ENCODE measurements around the gene OLR1.

OLR1 gene

DNA sequence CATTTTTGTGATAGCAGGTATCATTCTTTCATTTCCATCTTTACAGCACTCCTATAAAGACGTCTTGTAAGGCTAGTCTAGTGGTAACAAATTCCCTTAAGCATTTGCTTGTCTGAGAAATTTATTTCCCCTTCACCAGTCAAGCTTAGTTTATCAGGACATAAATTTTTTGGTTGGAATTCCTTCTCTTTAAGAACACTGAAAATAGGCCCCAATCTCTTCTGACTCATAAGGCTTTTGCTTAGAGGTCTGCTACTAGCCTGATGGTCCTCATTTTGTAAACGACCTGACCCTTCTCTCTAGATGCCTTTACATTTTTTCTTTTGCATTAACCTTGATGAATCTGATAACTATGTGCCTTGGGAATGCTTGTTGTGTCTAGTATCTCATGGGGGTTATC is 20.3 kb downstream of the OLR1 start:
- Histone ChIP-seq H3K9ac (no peak overlapping the region), H3K27me3 (peaks cover 0 to 12% (median 8%) of the 10 kb centered on the region in 11 experiments; a peak in 12 of 22 replicates), H3K9me3 (replicated peaks in 1 of 11) (no peaks in the 10 kb centered on the region), H3K4me2 (no peak overlapping the region), H3K27ac (no peak overlapping the region), H3K36me3 (no peaks in the 10 kb centered on the region), H3K4me3 (no peak overlapping the region), H3K4me1 (peaks cover 0 to 11% (median 6%) of the 10 kb centered on the region in 10 experiments; a peak in 15 of 20 replicates), H4K20me1 (no peaks in the 10 kb centered on the region)
- no peak for TF ChIP-seq Cebpa-rat (IDR thresholded peaks at IDR 0.05)

GRCh38 chr12:10147714-10148403 is 24.1 kb downstream of the OLR1 start:
- Histone ChIP-seq H3K4me2 (no peak overlapping the region), H3K9ac (no peak overlapping the region), H3K9me3 (replicated peaks in 1 of 11) (no peaks in the 10 kb centered on the region), H3K36me3 (no peaks in the 10 kb centered on the region), H3K27me3 (no peaks in the 10 kb centered on the region), H4K20me1 (no peaks in the 10 kb centered on the region), H3K4me1 (peaks cover 0 to 12% (median 0%) of the 10 kb centered on the region in 10 experiments; a peak in 7 of 20 replicates), H3K27ac (no peak overlapping the region), H3K4me3 (no peak overlapping the region)
- no peak for TF ChIP-seq Cebpa-rat (IDR thresholded peaks at IDR 0.05)

DNA sequence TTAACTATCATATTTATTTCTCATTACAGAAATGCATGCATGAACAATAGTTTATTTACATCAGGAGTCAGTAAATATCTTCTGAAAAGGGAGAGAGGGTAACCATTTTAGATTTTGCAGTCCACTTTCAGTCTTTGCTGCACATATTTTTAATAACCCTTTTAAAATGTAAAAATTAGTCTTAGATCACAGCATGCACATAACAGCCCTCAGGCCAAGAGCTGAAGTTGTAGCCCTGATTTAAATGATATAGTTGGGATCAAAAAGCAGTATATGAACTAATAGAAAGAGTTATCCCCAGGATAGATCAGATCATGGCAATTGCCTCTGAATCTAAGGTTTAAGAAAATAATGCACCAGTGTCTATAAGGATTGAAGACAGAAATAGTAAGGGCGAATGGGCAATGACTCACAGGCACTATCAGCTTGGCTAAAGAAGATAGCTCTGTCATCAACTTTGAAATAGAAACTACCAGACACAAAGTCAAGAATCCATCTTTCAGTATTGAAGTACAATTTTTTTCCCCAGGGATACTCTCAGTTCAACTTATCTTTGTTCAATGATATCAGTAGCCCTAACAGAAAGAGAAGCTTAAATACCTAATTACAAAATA is 28.8 kb downstream of the OLR1 start:
- Histone ChIP-seq H3K27ac (no peak overlapping the region), H3K9ac (no peak overlapping the region), H3K36me3 (no peaks in the 10 kb centered on the region), H3K27me3 (no peaks in the 10 kb centered on the region), H3K9me3 (replicated peaks in 1 of 11) (no peaks in the 10 kb centered on the region), H3K4me2 (peak overlapping the region in 3 of 11 experiments; percentile 44 to 58 (median 50); a peak in 6 of 22 replicates), H3K4me3 (no peak overlapping the region), H3K4me1 (peaks cover 0 to 33% (median 3%) of the 10 kb centered on the region in 10 experiments; a peak in 8 of 20 replicates), H4K20me1 (no peaks in the 10 kb centered on the region)
- no peak for TF ChIP-seq Cebpa-rat (IDR thresholded peaks at IDR 0.05)

DNA sequence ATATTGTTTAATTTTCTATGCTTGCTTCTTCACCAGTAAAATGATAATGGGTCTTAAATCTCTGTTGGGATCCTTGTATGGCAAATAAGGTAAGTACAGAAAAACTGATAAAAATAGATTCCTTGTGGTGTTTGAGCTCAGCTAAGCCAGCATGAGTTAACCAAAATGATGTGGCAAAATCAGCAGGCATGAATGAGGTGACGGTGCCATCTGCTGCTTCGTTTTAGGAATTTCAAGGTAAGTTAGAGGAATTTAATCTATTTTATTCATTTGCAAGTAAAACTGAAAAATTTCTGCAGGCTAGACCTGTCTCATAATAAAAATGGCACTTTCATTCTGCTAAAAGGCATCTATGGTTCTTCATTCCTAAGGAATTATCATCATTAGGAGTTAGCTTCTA is 31.9 kb downstream of the OLR1 start:
- Histone ChIP-seq H4K20me1 (no peaks in the 10 kb centered on the region), H3K27ac (peak overlapping the region in 2 of 11 experiments; percentile 19 to 28; a peak in 1 of 22 replicates), H3K36me3 (no peaks in the 10 kb centered on the region), H3K9me3 (replicated peaks in 1 of 11) (no peaks in the 10 kb centered on the region), H3K27me3 (no peaks in the 10 kb centered on the region), H3K9ac (no peak overlapping the region), H3K4me3 (no peak overlapping the region), H3K4me1 (peaks cover 0 to 44% (median 3%) of the 10 kb centered on the region in 10 experiments; a peak in 8 of 20 replicates), H3K4me2 (peak overlapping the region in 4 of 11 experiments; percentile 3 to 49 (median 39); a peak in 4 of 22 replicates)
- no peak for TF ChIP-seq Cebpa-rat (IDR thresholded peaks at IDR 0.05)

DNA sequence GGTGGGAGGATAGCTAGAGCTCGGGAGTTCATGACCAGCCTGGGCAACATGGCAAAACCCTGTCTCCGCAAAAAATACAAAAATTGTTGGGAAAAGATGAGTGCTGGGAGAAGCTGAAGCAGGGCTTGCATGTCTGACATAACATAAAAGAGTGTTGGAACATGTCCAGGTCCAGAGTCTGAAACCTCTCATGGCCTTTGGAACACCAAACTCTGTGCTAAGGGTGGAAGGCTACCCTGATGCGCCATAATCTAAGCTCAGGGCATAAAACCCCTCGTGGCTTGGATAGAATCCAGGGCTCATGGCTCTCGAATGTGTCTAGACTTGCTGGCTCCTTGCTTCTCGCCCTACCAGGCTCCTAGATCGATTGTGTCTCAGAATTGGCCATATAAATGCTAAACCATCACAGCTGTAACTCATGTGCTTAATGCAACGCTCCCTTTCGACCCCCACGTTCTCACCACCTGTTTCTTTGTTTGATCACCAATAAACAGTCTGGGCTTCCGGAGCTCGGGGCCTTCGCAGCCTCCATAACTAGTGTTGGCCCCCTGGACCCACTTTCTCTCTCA is 35.2 kb downstream of the OLR1 start:
- H4K20me1 ChIP-seq: no peaks in the 10 kb centered on the region
- peaks cover 0 to 43% (median 3%) of the 10 kb centered on the region in 10 experiments; a peak in 8 of 20 replicates for H3K4me1 ChIP-seq
- H3K27me3 ChIP-seq: no peaks in the 10 kb centered on the region
- H3K9ac ChIP-seq: no peak overlapping the region
- no peak for TF ChIP-seq Cebpa-rat (IDR thresholded peaks at IDR 0.05)
- no peaks in the 10 kb centered on the region for H3K36me3 ChIP-seq
- no peak overlapping the region for H3K27ac ChIP-seq
- H3K4me3 ChIP-seq: no peak overlapping the region
- no peak overlapping the region for H3K4me2 ChIP-seq
- no peaks in the 10 kb centered on the region for H3K9me3 ChIP-seq (replicated peaks in 1 of 11)

DNA sequence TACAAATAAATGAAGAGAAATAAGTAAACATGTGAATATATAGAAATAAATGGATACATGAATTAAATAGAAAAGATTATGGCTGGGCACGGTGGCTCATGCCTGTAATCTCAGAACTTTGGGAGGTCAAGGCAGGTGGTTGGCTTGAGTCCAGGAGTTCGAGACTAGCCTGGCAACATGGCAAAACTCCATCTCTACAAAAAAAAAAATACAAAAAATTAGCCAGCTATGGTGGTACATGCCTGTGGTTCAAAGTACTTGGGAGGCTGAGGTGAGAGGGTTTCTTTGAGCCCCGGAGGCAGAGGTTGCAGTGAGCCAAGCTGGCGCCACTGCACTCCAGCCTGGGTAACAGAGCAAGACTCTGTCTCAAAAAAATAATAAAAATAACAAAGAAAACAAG is 36.8 kb downstream of the OLR1 start:
- Histone ChIP-seq H3K36me3 (no peaks in the 10 kb centered on the region), H3K27ac (no peak overlapping the region), H3K9me3 (replicated peaks in 1 of 11) (no peaks in the 10 kb centered on the region), H3K4me1 (peaks cover 0 to 59% (median 13%) of the 10 kb centered on the region in 10 experiments; a peak in 14 of 20 replicates), H3K4me2 (peak overlapping the region in 2 of 11 experiments; percentile 17 to 32; a peak in 1 of 22 replicates), H3K27me3 (no peaks in the 10 kb centered on the region), H3K9ac (no peak overlapping the region), H3K4me3 (no peak overlapping the region), H4K20me1 (no peaks in the 10 kb centered on the region)
- TF ChIP-seq Cebpa-rat (IDR thresholded peaks at IDR 0.05): no peak

- no peaks in the 10 kb centered on the region for H3K9me3 ChIP-seq (replicated peaks in 1 of 11)
- H3K36me3 ChIP-seq: peaks cover 0 to under 1% (median 0%) of the 10 kb centered on the region in 11 experiments; a peak in 1 of 22 replicates
- H4K20me1 ChIP-seq: no peaks in the 10 kb centered on the region
- H3K27ac ChIP-seq: peak overlapping the region in 2 of 11 experiments; percentile 94 to 99; a peak in 3 of 22 replicates
- H3K9ac ChIP-seq: no peak overlapping the region
- H3K27me3 ChIP-seq: no peaks in the 10 kb centered on the region
- H3K4me2 ChIP-seq: peak overlapping the region in 3 of 11 experiments; percentile 68 to 90 (median 85); a peak in 5 of 22 replicates
- H3K4me3 ChIP-seq: no peak overlapping the region
- no peak for TF ChIP-seq Cebpa-rat (IDR thresholded peaks at IDR 0.05)
- peaks cover 0 to 55% (median 18%) of the 10 kb centered on the region in 10 experiments; a peak in 14 of 20 replicates for H3K4me1 ChIP-seq
These were observed 39.0 kb downstream of the OLR1 start for GRCh38 chr12:10132850-10133370.

DNA sequence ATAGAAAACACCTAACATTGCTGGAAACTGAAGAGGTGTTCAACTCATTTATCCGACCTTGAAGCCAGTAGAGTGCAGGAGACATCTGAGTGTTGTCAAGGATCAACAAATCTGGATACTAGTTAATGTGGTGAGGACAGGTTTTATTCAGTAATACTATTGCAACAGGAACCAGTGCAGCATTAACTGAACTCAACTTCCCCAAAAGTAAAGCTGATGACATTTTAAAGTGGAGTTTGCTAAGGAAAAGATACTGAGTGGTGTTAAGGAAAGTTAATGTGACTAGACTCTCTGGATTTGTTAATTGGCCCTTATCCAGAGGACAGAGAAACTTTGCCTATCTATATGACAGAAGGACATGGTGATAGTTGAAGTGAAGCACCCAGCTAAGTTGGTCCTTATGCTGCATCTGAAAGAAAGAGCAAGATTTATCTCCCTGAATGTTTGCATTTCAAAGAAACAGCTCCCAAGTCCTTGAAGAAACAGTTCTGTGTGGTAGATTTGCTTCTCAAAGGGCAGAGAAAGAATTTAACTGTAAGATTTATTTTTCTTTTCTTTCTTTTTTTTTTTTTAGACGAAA is 40.7 kb downstream of the OLR1 start:
- peaks cover 0 to 72% (median 18%) of the 10 kb centered on the region in 10 experiments; a peak in 14 of 20 replicates for H3K4me1 ChIP-seq
- TF ChIP-seq Cebpa-rat (IDR thresholded peaks at IDR 0.05): no peak; a peak in 1 of 22 replicates
- peaks cover 0 to 7% (median 0%) of the 10 kb centered on the region in 11 experiments; a peak in 1 of 22 replicates for H3K9me3 ChIP-seq (replicated peaks in 1 of 11)
- H3K27me3 ChIP-seq: no peaks in the 10 kb centered on the region
- no peak overlapping the region for H3K4me3 ChIP-seq
- peak overlapping the region in 4 of 11 experiments; percentile 68 to 90 (median 76); a peak in 8 of 22 replicates for H3K4me2 ChIP-seq
- peak overlapping the region in 4 of 11 experiments; percentile 55 to 98 (median 88); a peak in 7 of 22 replicates for H3K9ac ChIP-seq
- peaks cover 0 to 15% (median 0%) of the 10 kb centered on the region in 11 experiments; a peak in 3 of 22 replicates for H3K36me3 ChIP-seq
- H4K20me1 ChIP-seq: no peaks in the 10 kb centered on the region
- H3K27ac ChIP-seq: peak overlapping the region in 5 of 11 experiments; percentile 54 to 99 (median 94); a peak in 10 of 22 replicates

Data from BLaER1 treated with 17β-estradiol and CSF1 and Interleukin-3, amounts not matched to agents 10 nM and 100 nM (cell line).